PC-9 (cell line): ENCODE measurements around the gene GATAD2A.

Experiments used
- CTCF ChIP-seq: fragments of 200-600 bp; sonication (generic); conservative IDR thresholded peaks from 2 replicates; pipeline ENCODE4 v1.6.1; 2017; ENCODE audit warnings: mixed run types, antibody characterized with exemption, mild to moderate bottlenecking, moderate library complexity
- EZH2 ChIP-seq: fragments of 200-600 bp; sonication (generic); IDR thresholded peaks from 2 replicates; pipeline ENCODE4 v1.8.0; 2017; ENCODE audit warnings: antibody characterized with exemption, low read depth

- TF ChIP-seq CTCF, result no peak
- TF ChIP-seq EZH2, result no peak
Observed at GRCh38 chr19:19553670-19554069, 148.2 kb downstream of the GATAD2A start.
